ENCODE measurements around the gene RC3H1.
A peak's percentile ranks its signal among the peaks of the same experiment; 100 is the strongest.

GRCh38 chr1:174040387-174040786, 18.2 kb upstream of the RC3H1 start:
- TF ChIP-seq BCL6 (CRISPR knock-in tag; IDR thresholded peaks at IDR 0.05) (no peak), ZNF24 (IDR thresholded peaks at IDR 0.05) (no peak), USF1 (CRISPR knock-in tag; IDR thresholded peaks at IDR 0.05) (no peak), JUND (IDR thresholded peaks at IDR 0.05; ENCODE audit: borderline replicate concordance, low read depth, low read length) (no peak), JUND (tag; IDR thresholded peaks at IDR 0.05; ENCODE audit: borderline replicate concordance, low read depth, low read length) (no peak), PBX2 (CRISPR knock-in tag; IDR thresholded peaks at IDR 0.05; ENCODE audit: low read depth) (no peak), PBX2 (tag; conservative IDR thresholded peaks at IDR 0.05; ENCODE audit: low read depth) (peak; percentile 81), CTCF (IDR thresholded peaks at IDR 0.05 in 2 of 3, conservative IDR thresholded peaks at IDR 0.05 in 1 of 3; ENCODE audit: insufficient read depth in 2 of 3, low read depth in 1 of 3, low read length in 3 of 3) (no peak), EP300 (IDR thresholded peaks at IDR 0.05; ENCODE audit: low read length) (no peak), SAP30 (IDR thresholded peaks at IDR 0.05; ENCODE audit: borderline replicate concordance, insufficient read depth, low read depth, low read length, poor library complexity, severe bottlenecking) (no peak), BRCA1 (IDR thresholded peaks at IDR 0.05) (no peak), BRCA1 (CRISPR knock-in tag; IDR thresholded peaks at IDR 0.05) (no peak), TSC22D4 (tag; IDR thresholded peaks at IDR 0.05) (no peak), ZNF586 (CRISPR knock-in tag; conservative IDR thresholded peaks at IDR 0.05) (no peak), CCNT2 (IDR thresholded peaks at IDR 0.05; ENCODE audit: borderline replicate concordance, extremely low read depth, insufficient read length, low read depth, low read length) (no peak), ZNF146 (CRISPR knock-in tag; IDR thresholded peaks at IDR 0.05; ENCODE audit: unreplicated experiment) (no peak)

Data from K562 (cell line).